ENCODE results near the gene GPER1.
"Not testable (repeated sequence)": the region's sequence is repeated elsewhere in the genome, so short reads cannot be mapped to it uniquely, and the experiment has no call there.

Gene GPER1

DNA sequence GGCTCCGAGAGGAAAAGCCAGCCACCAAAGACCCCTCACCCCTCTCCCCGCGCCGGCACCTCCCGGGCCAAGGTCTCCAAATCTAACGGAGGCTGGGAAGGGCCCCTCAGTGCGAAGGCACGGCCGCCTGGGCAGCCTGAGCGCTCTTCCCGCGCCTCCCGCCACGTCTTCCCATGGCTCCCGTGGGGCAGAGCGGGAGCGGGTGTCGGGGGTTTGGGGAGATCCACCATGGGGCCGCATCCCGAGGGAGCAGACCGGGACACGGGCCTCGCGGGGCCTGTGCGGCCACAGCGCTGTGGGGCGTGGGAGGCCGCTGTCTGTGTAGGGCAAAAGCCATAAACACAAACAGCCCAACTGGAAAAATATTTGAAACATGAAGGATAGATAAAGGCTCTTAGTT is 22.4 kb downstream of the GPER1 start:
- DNase-seq (ENCODE audit: low read depth), result no peak
- no peak overlapping the region for H3K4me3 ChIP-seq (replicated peaks; ENCODE audit: low read depth, low read length)
- TF ChIP-seq, protein P1, sequence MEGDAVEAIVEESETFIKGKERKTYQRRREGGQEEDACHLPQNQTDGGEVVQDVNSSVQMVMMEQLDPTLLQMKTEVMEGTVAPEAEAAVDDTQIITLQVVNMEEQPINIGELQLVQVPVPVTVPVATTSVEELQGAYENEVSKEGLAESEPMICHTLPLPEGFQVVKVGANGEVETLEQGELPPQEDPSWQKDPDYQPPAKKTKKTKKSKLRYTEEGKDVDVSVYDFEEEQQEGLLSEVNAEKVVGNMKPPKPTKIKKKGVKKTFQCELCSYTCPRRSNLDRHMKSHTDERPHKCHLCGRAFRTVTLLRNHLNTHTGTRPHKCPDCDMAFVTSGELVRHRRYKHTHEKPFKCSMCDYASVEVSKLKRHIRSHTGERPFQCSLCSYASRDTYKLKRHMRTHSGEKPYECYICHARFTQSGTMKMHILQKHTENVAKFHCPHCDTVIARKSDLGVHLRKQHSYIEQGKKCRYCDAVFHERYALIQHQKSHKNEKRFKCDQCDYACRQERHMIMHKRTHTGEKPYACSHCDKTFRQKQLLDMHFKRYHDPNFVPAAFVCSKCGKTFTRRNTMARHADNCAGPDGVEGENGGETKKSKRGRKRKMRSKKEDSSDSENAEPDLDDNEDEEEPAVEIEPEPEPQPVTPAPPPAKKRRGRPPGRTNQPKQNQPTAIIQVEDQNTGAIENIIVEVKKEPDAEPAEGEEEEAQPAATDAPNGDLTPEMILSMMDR (IDR thresholded peaks at IDR 0.05; ENCODE audit: low read length, missing control alignments), result no peak

DNA sequence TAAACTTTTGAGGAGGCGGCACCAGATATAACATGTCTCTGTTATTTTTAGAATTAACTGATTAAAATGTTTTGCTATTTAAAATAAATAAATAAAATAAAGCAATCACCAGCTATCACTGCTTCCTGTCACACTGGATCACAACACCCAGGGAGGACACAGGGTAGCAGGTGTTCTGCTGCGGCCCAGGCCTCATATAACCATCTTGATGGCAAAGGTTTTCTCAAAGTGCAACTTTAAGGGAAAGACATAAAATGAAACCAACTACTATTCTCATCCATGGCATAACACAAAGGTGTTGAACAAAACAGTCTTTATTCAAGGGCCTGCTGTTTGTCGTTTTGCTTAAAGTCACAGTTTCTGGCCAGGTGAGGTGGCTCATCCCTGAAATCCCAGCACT is 23.2 kb downstream of the GPER1 start:
- DNase-seq (ENCODE audit: low read depth), result no peak
- no peak overlapping the region for H3K4me3 ChIP-seq (replicated peaks; ENCODE audit: low read depth, low read length)
- TF ChIP-seq, protein P1 (IDR thresholded peaks at IDR 0.05; ENCODE audit: low read length, missing control alignments), result no peak

- TF ChIP-seq, protein P1 (IDR thresholded peaks at IDR 0.05; ENCODE audit: low read length, missing control alignments), result no peak
- H3K4me3 ChIP-seq (replicated peaks; ENCODE audit: low read depth, low read length), result no peak overlapping the region
- no peak for DNase-seq (ENCODE audit: low read depth)
These were observed 24.2 kb downstream of the GPER1 start for GRCh38 chr7:1112109-1112508.

GRCh38 chr7:1112625-1113547 is 25.0 kb downstream of the GPER1 start:
- no peak for DNase-seq (ENCODE audit: low read depth)
- TF ChIP-seq, protein P1 (IDR thresholded peaks at IDR 0.05; ENCODE audit: low read length, missing control alignments), result no peak

GRCh38 chr7:1113548-1113885 is 25.6 kb downstream of the GPER1 start:
- no peak overlapping the region for H3K4me3 ChIP-seq (replicated peaks; ENCODE audit: low read depth, low read length)
- no peak for DNase-seq (ENCODE audit: low read depth)
- TF ChIP-seq, protein P1 (IDR thresholded peaks at IDR 0.05; ENCODE audit: low read length, missing control alignments), result no peak

More at GRCh38 chr7:1112625-1113547, 25.0 kb downstream of the GPER1 start:
- no peak overlapping the region for H3K4me3 ChIP-seq (replicated peaks; ENCODE audit: low read depth, low read length)

- H3K4me3 ChIP-seq (replicated peaks; ENCODE audit: low read depth, low read length), result no peak overlapping the region
- no peak for DNase-seq (ENCODE audit: low read depth)
- TF ChIP-seq, protein P1 (IDR thresholded peaks at IDR 0.05; ENCODE audit: low read length, missing control alignments), result no peak
These were observed 26.2 kb downstream of the GPER1 start for GRCh38 chr7:1114088-1114487.

- H3K4me3 ChIP-seq (replicated peaks; ENCODE audit: low read depth, low read length), result no peak overlapping the region
- no peak for DNase-seq (ENCODE audit: low read depth)
- TF ChIP-seq, protein P1 (IDR thresholded peaks at IDR 0.05; ENCODE audit: low read length, missing control alignments), result no peak
These were observed 26.6 kb downstream of the GPER1 start for GRCh38 chr7:1114505-1114904.

- DNase-seq (ENCODE audit: low read depth); H3K4me3 ChIP-seq (replicated peaks; ENCODE audit: low read depth, low read length): not testable (repeated sequence)
These were observed 27.5 kb downstream of the GPER1 start for GRCh38 chr7:1115171-1116045.

GRCh38 chr7:1116383-1117008 is 28.6 kb downstream of the GPER1 start:
- DNase-seq (ENCODE audit: low read depth); H3K4me3 ChIP-seq (replicated peaks; ENCODE audit: low read depth, low read length): not testable (repeated sequence)
